ENCODE measurements around the gene EIF4E2.
A peak's percentile ranks its signal among the peaks of the same experiment; 100 is the strongest.

EIF4E2 gene

GRCh38 chr2:232604535-232604934 is 54.0 kb downstream of the EIF4E2 start:
- no peak for DNase-seq

GRCh38 chr2:232607011-232607410 is 56.5 kb downstream of the EIF4E2 start:
- no peak for DNase-seq

GRCh38 chr2:232609607-232610006 is 59.1 kb downstream of the EIF4E2 start:
- no peak for DNase-seq

- no peak for DNase-seq
Observed at GRCh38 chr2:232610081-232610480, 59.6 kb downstream of the EIF4E2 start.

- no peak for DNase-seq
Observed at GRCh38 chr2:232611061-232611460, 60.6 kb downstream of the EIF4E2 start.

GRCh38 chr2:232611559-232612218 is 61.2 kb downstream of the EIF4E2 start:
- peak; percentile 38 for DNase-seq

- no peak for DNase-seq
Observed at GRCh38 chr2:232613538-232614134, 63.1 kb downstream of the EIF4E2 start.

- DNase-seq, result no peak
Observed at GRCh38 chr2:232615339-232615738, 64.8 kb downstream of the EIF4E2 start.
